Lower leg skin (tissue), 4 donors: ENCODE data around the gene KATNIP. TPM values are rescaled to one million over a fixed set of nuclear protein-coding genes. Genes with fewer than 3 reads are reported as not detected.

ENCODE experiments used
- DNase-seq, 2 donors: peaks; one replicate each; pipeline ENCODE4 v3.0.0-alpha.2; 2019; ENCODE audit warnings: low spot score in 2 of 2
- H3K4me3 ChIP-seq: fragments of 200-600 bp; sonication (generic); 2 replicates; pipeline ENCODE4 v1.5.1; 2017; ENCODE audit warnings: mild to moderate bottlenecking, low read depth; ENCODE audit not compliant: poor library complexity, severe bottlenecking
- CTCF ChIP-seq, 3 donors: fragments of 450-650 bp; IDR thresholded peaks; one replicate each; pipeline ENCODE4 v1.5.1; 2016; ENCODE audit warnings: antibody characterized with exemption in 3 of 3, mild to moderate bottlenecking in 3 of 3, moderate library complexity in 2 of 3
- POLR2A ChIP-seq, 2 donors: fragments of 450-650 bp; IDR thresholded peaks; one replicate each; pipeline ENCODE4 v1.6.1; 2016 to 2017; ENCODE audit warnings: antibody characterized with exemption in 2 of 2, mild to moderate bottlenecking in 1 of 2, moderate library complexity in 1 of 2
- WGBS, 2 donors: methylation state at CpG; one replicate each; pipeline ENCODE4 v1.1.5; 2018; 5-methylcytosine and 5-hydroxymethylcytosine counted together
- intact Hi-C: fragments of 100-400 bp; cut with DNase I; formaldehyde crosslinking; loops from one replicate; pipeline ENCODE4 v1.15.0; 2023; ENCODE audit warnings: low total_unique reads
- total RNA-seq, 4 donors: library from RNA; depleted of rRNA; stranded (reverse); fragments of >200 nt; gene quantifications; one replicate each; pipeline ENCODE4 v1.1.0, GENCODE V29; 2016

The KATNIP gene
- total RNA-seq, 4 donors from 2014 or later, result 18.5 to 33.6 (median 25.1) TPM

GRCh38 chr16:27547851-27548250 is 2.1 kb upstream of the KATNIP start:
- 72 to 82% methylated on average over 2 of the region's 2 CpGs for WGBS, 2 donors
- no peak for DNase-seq
- intact Hi-C loops, result no loop called here
- H3K4me3 ChIP-seq, result no peak overlapping the region
- TF ChIP-seq CTCF (IDR thresholded peaks at IDR 0.05) (no peak), POLR2A (IDR thresholded peaks at IDR 0.05) (no peak)

- DNase-seq, result no peak
- TF ChIP-seq POLR2A (IDR thresholded peaks at IDR 0.05) (no peak), CTCF (IDR thresholded peaks at IDR 0.05) (no peak)
- H3K4me3 ChIP-seq, result peak overlapping the region; percentile 36
- intact Hi-C loops, result no loop called here
- WGBS, 2 donors, result 3% methylated on average over 10 to 11 of the region's 21 CpGs
These were observed 539 bp upstream of the KATNIP start for GRCh38 chr16:27549464-27549745.

- WGBS, 2 donors, result 37 to 40% methylated on average over 4 of the region's 4 CpGs
These were observed 607 bp downstream of the KATNIP start for GRCh38 chr16:27550582-27550920.

GRCh38 chr16:27551036-27551435 is 1.1 kb downstream of the KATNIP start:
- intact Hi-C loops, result loop anchor here (2.0 kb wide), 1 partner anchor 68 kb away; no protein-coding TSS in a partner anchor
- no peak for DNase-seq
- TF ChIP-seq CTCF (IDR thresholded peaks at IDR 0.05), result no peak
- no peak for TF ChIP-seq POLR2A (IDR thresholded peaks at IDR 0.05)
- H3K4me3 ChIP-seq, result no peak overlapping the region
- 10 to 11% methylated on average over 1 of the region's 1 CpG for WGBS, 2 donors

More at GRCh38 chr16:27550582-27550920, 607 bp downstream of the KATNIP start:
- peak overlapping the region; percentile 92 for H3K4me3 ChIP-seq
- DNase-seq, result no peak
- TF ChIP-seq POLR2A (IDR thresholded peaks at IDR 0.05) (no peak), CTCF (IDR thresholded peaks at IDR 0.05) (no peak)
- intact Hi-C loops, result loop anchor here (2.0 kb wide), 1 partner anchor 68 kb away; no protein-coding TSS in a partner anchor

GRCh38 chr16:27556471-27556870 is 6.5 kb downstream of the KATNIP start:
- no peak overlapping the region for H3K4me3 ChIP-seq
- DNase-seq, result no peak
- TF ChIP-seq CTCF (IDR thresholded peaks at IDR 0.05) (no peak), POLR2A (IDR thresholded peaks at IDR 0.05) (no peak)
- WGBS, 2 donors, result 83 to 89% methylated on average over 1 of the region's 1 CpG
- intact Hi-C loops, result no loop called here

- no peak overlapping the region for H3K4me3 ChIP-seq
- intact Hi-C loops, result no loop called here
- TF ChIP-seq POLR2A (IDR thresholded peaks at IDR 0.05), result no peak
- TF ChIP-seq CTCF (IDR thresholded peaks at IDR 0.05), result no peak
- DNase-seq, result no peak
- WGBS, 2 donors, result 79 to 89% methylated on average over 3 of the region's 3 CpGs
These were observed 8.5 kb downstream of the KATNIP start for GRCh38 chr16:27558434-27558833.
